OCI-LY7 (cell line): ENCODE data around the gene KCTD17. TPM values are rescaled to one million over a fixed set of nuclear protein-coding genes. Genes with fewer than 3 reads are reported as not detected.

Experiments
- Bru-seq: library from RNA; stranded (reverse); fragments of 400-500 nt; gene quantifications from one replicate; lab custom pipeline; 2021; lab: Mats Ljungman, UMichigan
- BruChase-seq, 2 experiments: library from RNA; stranded (reverse); fragments of 400-500 nt; gene quantifications; one replicate each; lab custom pipeline; 2021; lab: Mats Ljungman, UMichigan
- BruUV-seq: library from RNA; stranded (reverse); fragments of 400-500 nt; replicated peaks from 2 replicates; lab custom pipeline; 2021; lab: Mats Ljungman, UMichigan
- CTCF ChIA-PET: fragments of 300-600 bp; sonication (Branson Sonifier 250); formaldehyde crosslinking; loops from one replicate; lab custom pipeline; 2022; ENCODE audit warnings: antibody characterized with exemption; ENCODE audit not compliant: unreplicated experiment; lab: Charles Lee
- POLR2A ChIA-PET: fragments of 300-600 bp; sonication (Branson Sonifier 250); formaldehyde crosslinking; loops from one replicate; lab custom pipeline; 2022; ENCODE audit warnings: antibody characterized with exemption; lab: Charles Lee
- DNase-seq: peaks from one replicate; pipeline ENCODE4 v3.0.0-alpha.2; 2015; ENCODE audit warnings: low spot score
- H2AFZ ChIP-seq: fragments of 200-600 bp; sonication (generic), shearing (Covaris generic); 2 replicates; pipeline ENCODE4 v1.6.1; 2014; ENCODE audit warnings: mild to moderate bottlenecking, antibody characterized with exemption, low read length, moderate library complexity
- H3K27ac ChIP-seq: fragments of 200-600 bp; sonication (generic); 2 replicates; pipeline ENCODE4 v1.5.1; 2014; ENCODE audit warnings: mixed run types, low read depth, mild to moderate bottlenecking, moderate library complexity, low read length, inconsistent platforms; ENCODE audit not compliant: poor library complexity, severe bottlenecking
- H3K36me3 ChIP-seq: fragments of 200-600 bp; sonication (generic); 2 replicates; pipeline ENCODE4 v1.6.1; 2014; ENCODE audit warnings: mild to moderate bottlenecking, antibody characterized with exemption, low read length, moderate library complexity, mixed read lengths; ENCODE audit not compliant: insufficient read depth
- H3K4me1 ChIP-seq: fragments of 200-600 bp; sonication (generic); 2 replicates; pipeline ENCODE4 v1.5.1; 2014; ENCODE audit warnings: mild to moderate bottlenecking, low read length; ENCODE audit not compliant: insufficient read depth, poor library complexity, severe bottlenecking
- H3K4me2 ChIP-seq: fragments of 200-600 bp; sonication (generic); 2 replicates; pipeline ENCODE4 v1.6.1; 2014; ENCODE audit warnings: mild to moderate bottlenecking, low read length
- H3K4me3 ChIP-seq: fragments of 200-600 bp; sonication (generic); 2 replicates; pipeline ENCODE4 v1.5.1; 2014; ENCODE audit warnings: mild to moderate bottlenecking, low read depth, low read length; ENCODE audit not compliant: poor library complexity, severe bottlenecking
- H3K79me2 ChIP-seq: fragments of 200-600 bp; sonication (generic); 2 replicates; pipeline ENCODE4 v1.6.1; 2016; ENCODE audit warnings: low read depth, mild to moderate bottlenecking, low read length, moderate library complexity, mixed read lengths; ENCODE audit not compliant: insufficient read depth
- H3K9me2 ChIP-seq: fragments of 200-600 bp; sonication (generic); 2 replicates; pipeline ENCODE4 v1.6.1; 2016; ENCODE audit warnings: mild to moderate bottlenecking, low read length, mixed read lengths; ENCODE audit not compliant: insufficient read depth
- H3K9me3 ChIP-seq: fragments of 200-600 bp; sonication (generic); 2 replicates; pipeline ENCODE4 v1.6.1; 2014; ENCODE audit warnings: mild to moderate bottlenecking, mixed run types, low read length, mixed read lengths
- H4K20me1 ChIP-seq: fragments of 200-600 bp; sonication (generic); 2 replicates; pipeline ENCODE4 v1.6.1; 2014; ENCODE audit warnings: mild to moderate bottlenecking, antibody characterized with exemption, low read length, moderate library complexity, mixed read lengths; ENCODE audit not compliant: insufficient read depth
- EZH2phosphoT487 ChIP-seq: fragments of 200-600 bp; sonication (generic); IDR thresholded peaks from 2 replicates; pipeline ENCODE4 v1.6.1; 2018; ENCODE audit warnings: low read depth, borderline replicate concordance, mild to moderate bottlenecking, mixed run types, antibody characterized with exemption, low read length, moderate library complexity, mixed read lengths
- intact Hi-C: fragments of 100-400 bp; cut with micrococcal nuclease; formaldehyde crosslinking; loops from one replicate; pipeline ENCODE4 v1.10.0; 2022; ENCODE audit not compliant: unreplicated experiment
- long read RNA-seq: library from polyadenylated mRNA; stranded (forward); transcript quantifications from one replicate; pipeline ENCODE4 v2.0.0, GENCODE V29; 2022
- total RNA-seq, 2 experiments: library from RNA; depleted of rRNA in 1 of 2; stranded (reverse); fragments of >200 nt in 1 of 2; shearing (Covaris generic) in 1 of 2; gene quantifications; 2 replicates each; pipeline ENCODE4 v1.2.3, GENCODE V29; 2014 to 2022
- TF ChIP-seq, protein P1 (sequence below): fragments of 200-600 bp; sonication (generic); conservative IDR thresholded peaks from 2 replicates; pipeline ENCODE4 v1.5.1; 2014; ENCODE audit warnings: mild to moderate bottlenecking, antibody characterized with exemption, low read length, moderate library complexity, mixed read lengths

The KCTD17 gene, protein sequence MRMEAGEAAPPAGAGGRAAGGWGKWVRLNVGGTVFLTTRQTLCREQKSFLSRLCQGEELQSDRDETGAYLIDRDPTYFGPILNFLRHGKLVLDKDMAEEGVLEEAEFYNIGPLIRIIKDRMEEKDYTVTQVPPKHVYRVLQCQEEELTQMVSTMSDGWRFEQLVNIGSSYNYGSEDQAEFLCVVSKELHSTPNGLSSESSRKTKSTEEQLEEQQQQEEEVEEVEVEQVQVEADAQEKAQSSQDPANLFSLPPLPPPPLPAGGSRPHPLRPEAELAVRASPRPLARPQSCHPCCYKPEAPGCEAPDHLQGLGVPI
- total RNA-seq (2014; rRNA removed; shearing (Covaris generic)) (17.7 and 20.3 TPM in 2 replicates), total RNA-seq (2022) (21.7 and 22.0 TPM in 2 replicates), Bru-seq, nascent RNA (percentile 41 among the genes with signal in this experiment), BruChase-seq, experiment 1, labeled RNA remaining after a 6-hour chase (percentile 43 among the genes with signal in this experiment), BruChase-seq, experiment 2, labeled RNA remaining after a 2-hour chase (percentile 43 among the genes with signal in this experiment)
- long read RNA-seq, partial matches to known transcripts: 3 of 18 reads
- long read RNA-seq, other reads (novel, unspliced or antisense): 12 of 18 reads

DNA sequence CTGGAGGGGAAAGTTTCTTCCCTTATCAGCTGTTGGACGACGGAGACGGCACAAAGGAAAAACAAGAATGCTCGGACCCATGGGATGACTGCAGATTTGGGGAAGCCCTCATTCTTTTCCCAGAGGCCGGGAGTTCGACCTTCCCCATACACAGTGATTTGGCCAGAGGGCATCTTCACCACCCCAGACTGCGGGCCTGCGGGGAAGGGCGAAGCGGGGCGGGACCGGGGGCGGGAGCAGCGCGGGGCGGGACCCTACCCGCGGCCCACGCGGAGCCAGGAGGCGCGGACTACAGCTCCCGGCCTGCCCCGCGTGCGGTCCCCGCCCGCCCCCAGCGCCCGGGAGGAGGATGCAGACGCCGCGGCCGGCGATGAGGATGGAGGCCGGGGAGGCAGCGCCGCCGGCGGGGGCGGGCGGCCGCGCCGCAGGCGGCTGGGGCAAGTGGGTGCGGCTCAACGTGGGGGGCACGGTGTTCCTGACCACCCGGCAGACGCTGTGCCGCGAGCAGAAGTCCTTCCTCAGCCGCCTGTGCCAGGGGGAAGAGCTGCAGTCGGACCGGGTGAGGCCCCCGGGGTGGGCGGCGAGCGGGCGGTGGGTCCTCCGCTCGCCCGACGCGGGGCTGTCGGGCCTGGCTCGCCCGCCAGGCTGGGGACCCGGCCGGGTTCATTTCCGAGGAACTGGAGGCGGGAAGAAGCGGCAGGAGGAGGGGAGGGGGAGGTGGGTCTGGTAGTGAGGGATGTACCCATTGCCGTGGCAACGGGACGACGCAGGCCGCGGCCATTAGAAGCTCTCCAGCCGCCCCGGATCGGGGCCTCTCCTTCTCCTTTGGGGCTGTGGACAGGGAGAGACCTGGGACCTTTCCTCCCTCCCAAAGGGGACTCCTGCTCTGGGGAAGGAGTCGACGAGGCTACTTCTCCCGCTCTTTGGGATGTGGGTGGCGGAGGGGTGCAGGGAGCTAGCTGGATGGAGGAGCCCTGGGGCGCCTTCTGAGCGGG, at the start of gene KCTD17:
Gene KCTD17 (plus strand): TSS at position 352 of the 995 bp plus-strand sequence. CDS start 19 bp downstream, at position 371.
- ChIA-PET POLR2A (interaction anchor here (0.6 kb wide), 1 partner anchor 35 kb away, joined by 3 read pairs; no protein-coding TSS in a partner anchor), CTCF (no interaction called here)
- Histone ChIP-seq H3K4me2 (peak within 1 kb of the TSS; percentile 98), H3K4me3 (peak within 1 kb of the TSS; percentile 97), H3K9me3 (no peaks in the 10 kb centered on the region), H4K20me1 (no peaks in the 10 kb centered on the region), H3K27ac (no peak within 1 kb of the TSS), H3K9me2 (no peaks in the 10 kb centered on the region), H3K36me3 (no peaks in the 10 kb centered on the region), H3K79me2 (no peaks in the 10 kb centered on the region), H3K4me1 (peaks cover 13% of the 10 kb centered on the region), H2AFZ (peak within 1 kb of the TSS; percentile 99)
- BruUV-seq: no TSS peak
- DNase-seq: peak; percentile 83
- TF ChIP-seq, protein P1, sequence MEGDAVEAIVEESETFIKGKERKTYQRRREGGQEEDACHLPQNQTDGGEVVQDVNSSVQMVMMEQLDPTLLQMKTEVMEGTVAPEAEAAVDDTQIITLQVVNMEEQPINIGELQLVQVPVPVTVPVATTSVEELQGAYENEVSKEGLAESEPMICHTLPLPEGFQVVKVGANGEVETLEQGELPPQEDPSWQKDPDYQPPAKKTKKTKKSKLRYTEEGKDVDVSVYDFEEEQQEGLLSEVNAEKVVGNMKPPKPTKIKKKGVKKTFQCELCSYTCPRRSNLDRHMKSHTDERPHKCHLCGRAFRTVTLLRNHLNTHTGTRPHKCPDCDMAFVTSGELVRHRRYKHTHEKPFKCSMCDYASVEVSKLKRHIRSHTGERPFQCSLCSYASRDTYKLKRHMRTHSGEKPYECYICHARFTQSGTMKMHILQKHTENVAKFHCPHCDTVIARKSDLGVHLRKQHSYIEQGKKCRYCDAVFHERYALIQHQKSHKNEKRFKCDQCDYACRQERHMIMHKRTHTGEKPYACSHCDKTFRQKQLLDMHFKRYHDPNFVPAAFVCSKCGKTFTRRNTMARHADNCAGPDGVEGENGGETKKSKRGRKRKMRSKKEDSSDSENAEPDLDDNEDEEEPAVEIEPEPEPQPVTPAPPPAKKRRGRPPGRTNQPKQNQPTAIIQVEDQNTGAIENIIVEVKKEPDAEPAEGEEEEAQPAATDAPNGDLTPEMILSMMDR: peak; percentile 42; the same call in 1 of the 2 replicates
- no peak for TF ChIP-seq EZH2phosphoT487
- intact Hi-C loops: no loop called here

DNA sequence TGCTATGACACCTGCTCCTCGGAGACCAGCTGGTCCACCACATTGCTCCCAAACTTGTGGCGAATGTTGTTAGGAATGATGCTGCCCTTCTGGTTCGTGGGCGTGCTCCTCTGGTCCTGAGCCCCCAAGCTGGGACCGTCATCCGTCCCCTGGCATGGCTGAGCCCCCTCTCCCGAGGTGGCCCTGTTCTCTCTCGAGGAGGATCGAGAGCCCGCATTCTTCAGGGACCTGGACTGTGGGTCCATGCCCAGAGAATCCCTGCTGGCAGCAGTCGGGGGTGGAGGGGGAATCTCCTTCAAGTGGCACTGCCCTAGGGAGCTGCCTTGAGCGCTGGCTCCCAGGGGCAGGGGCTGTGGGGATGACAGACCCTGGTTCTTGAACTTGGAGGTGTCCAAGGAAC, 49.7 kb upstream of the KCTD17 start:
- no peak for TF ChIP-seq EZH2phosphoT487
- TF ChIP-seq, protein P1: no peak
- H3K9me2 ChIP-seq: no peaks in the 10 kb centered on the region
- intact Hi-C loops: no loop called here
- no peak for DNase-seq
- no peak overlapping the region for H3K27ac ChIP-seq
- no peaks in the 10 kb centered on the region for H4K20me1 ChIP-seq
- no peaks in the 10 kb centered on the region for H3K4me1 ChIP-seq
- ChIA-PET CTCF (no interaction called here), POLR2A (no interaction called here)
- no TSS peak for BruUV-seq
- no peaks in the 10 kb centered on the region for H3K36me3 ChIP-seq
- no peaks in the 10 kb centered on the region for H3K9me3 ChIP-seq
- no peaks in the 10 kb centered on the region for H3K79me2 ChIP-seq
- no peak overlapping the region for H3K4me2 ChIP-seq
- H2AFZ ChIP-seq: no peak overlapping the region
- H3K4me3 ChIP-seq: no peak overlapping the region
